NT2/D1 (cell line): ENCODE data around the gene HECW1.

Experiments used
- SUZ12 ChIP-seq: IDR thresholded peaks from 2 replicates; pipeline ENCODE4 v1.6.1; 2011; ENCODE audit not compliant: insufficient read length, insufficient read depth; ENCODE audit errors: extremely low read depth
- YY1 ChIP-seq: IDR thresholded peaks from 2 replicates; pipeline ENCODE4 v1.6.1; 2011; ENCODE audit not compliant: insufficient read length, insufficient read depth

DNA sequence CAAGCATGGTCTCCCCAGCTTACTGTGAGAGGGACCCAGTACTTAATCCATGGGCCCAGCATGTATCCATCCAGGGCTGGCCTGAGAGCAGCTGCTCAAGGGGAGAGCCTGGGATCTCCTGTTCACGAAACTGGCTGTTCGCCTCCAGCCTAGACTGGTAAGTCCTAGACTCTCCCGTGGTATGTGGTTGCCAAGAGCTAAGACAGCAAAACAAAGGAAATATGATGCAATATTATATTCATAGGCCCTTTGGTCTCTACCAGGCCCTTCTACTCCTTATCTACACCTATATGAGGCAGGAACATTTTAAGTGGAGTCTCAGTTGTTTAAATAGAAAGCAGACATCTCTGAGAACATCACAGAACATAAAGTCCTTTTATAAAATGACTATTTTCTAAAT lies 441.6 kb downstream of the HECW1 start:
- TF ChIP-seq YY1 (no peak), SUZ12 (no peak)
